ENCODE results near the gene MICU1. TPM values are rescaled to one million over a fixed set of nuclear protein-coding genes. Genes with fewer than 3 reads are reported as not detected.

Gene MICU1
- total RNA-seq, 1 donor from 2014 or later, result 29.6 TPM

Other genes with a start within 250 kb of the MICU1 start
- 22.4 and 29.9 TPM in 2 replicates for gene MCU, start 66.1 kb upstream of the MICU1 start, total RNA-seq

Measured in pulmonary artery endothelial cell (primary cell).